GM12873 (cell line): ENCODE data around the gene XRCC4.

Experiments
- TF ChIP-seq, protein P1 (sequence below): IDR thresholded peaks from 2 replicates; pipeline ENCODE4 v1.5.1; 2012; ENCODE audit warnings: low read depth, mild to moderate bottlenecking, moderate library complexity, low read length, control low read depth; ENCODE audit not compliant: insufficient read depth; ENCODE audit errors: missing control alignments

Gene XRCC4

DNA sequence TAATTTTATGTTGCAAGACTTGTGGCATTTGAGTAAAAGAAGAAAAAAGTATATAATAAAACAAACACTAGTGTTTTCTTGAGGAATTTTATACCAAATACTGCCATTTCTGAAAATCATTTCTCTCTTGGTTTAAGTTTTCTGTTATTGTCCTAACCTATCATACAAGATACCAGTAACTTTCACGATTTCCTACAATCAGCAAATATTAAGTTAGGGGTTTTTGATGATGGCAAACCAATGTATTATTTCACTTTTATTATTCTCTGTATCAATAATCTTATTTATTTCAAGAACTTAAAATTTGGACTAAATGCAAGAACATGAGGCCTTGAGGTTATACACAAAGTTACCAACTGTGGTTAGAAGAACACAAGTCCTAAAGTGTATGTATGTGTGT is 285.2 kb downstream of the XRCC4 start:
- TF ChIP-seq, protein P1, sequence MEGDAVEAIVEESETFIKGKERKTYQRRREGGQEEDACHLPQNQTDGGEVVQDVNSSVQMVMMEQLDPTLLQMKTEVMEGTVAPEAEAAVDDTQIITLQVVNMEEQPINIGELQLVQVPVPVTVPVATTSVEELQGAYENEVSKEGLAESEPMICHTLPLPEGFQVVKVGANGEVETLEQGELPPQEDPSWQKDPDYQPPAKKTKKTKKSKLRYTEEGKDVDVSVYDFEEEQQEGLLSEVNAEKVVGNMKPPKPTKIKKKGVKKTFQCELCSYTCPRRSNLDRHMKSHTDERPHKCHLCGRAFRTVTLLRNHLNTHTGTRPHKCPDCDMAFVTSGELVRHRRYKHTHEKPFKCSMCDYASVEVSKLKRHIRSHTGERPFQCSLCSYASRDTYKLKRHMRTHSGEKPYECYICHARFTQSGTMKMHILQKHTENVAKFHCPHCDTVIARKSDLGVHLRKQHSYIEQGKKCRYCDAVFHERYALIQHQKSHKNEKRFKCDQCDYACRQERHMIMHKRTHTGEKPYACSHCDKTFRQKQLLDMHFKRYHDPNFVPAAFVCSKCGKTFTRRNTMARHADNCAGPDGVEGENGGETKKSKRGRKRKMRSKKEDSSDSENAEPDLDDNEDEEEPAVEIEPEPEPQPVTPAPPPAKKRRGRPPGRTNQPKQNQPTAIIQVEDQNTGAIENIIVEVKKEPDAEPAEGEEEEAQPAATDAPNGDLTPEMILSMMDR, result no peak

DNA sequence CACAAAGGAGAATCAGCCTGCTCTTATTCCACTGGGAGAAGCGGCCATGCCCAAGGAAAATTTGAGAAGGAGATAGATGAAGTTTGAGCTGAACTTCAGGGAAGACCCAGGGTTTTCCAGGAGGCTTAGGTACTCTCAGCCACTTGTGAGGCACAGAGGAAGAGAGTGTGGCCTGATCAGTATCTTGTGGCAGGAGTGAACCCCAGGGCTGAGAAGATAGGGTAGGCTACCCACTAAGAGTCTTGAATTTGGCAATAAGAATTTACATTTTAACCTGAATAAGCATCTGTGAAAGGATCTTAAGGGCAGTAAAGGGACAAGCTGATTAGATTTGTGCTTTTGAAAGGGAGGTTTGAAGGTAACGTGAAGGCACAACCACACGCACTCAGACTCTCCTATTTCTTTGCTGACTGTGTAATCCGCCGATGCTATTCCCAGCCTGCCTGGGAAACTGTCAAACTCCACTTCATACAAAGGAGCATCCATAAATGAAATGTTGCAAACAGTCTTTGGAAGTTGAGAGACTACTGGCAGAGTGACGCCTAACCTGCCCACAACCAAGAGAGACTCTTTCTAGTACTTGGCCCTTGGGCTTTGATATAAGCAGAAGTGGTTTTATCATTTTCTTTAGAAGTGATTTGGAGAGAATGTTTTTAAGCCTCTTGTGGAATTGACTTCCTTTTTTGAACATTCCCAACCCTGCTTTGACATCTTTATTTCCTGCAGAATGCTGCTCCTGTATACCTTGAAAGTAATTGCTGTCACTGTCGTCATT is 286.0 kb downstream of the XRCC4 start:
- TF ChIP-seq, protein P1, result no peak

DNA sequence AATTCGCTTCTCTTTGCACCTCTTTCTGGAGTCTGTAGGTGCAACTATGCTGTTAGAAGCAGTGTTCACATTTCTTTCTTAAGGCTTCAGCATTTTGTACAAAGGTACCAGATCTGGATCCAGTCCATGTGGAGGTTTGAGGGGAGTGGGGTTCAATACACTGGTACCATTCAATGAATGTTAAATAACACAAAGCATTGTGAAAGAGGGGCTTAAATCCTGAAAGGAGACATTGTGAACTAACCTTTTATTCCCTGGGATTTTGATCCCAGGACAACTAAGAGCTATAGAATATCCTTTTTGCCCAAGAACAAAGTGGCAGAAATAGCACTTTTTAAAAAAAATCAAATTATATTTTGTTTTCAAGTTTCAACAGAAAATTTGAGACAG is 286.5 kb downstream of the XRCC4 start:
- TF ChIP-seq, protein P1, result no peak

DNA sequence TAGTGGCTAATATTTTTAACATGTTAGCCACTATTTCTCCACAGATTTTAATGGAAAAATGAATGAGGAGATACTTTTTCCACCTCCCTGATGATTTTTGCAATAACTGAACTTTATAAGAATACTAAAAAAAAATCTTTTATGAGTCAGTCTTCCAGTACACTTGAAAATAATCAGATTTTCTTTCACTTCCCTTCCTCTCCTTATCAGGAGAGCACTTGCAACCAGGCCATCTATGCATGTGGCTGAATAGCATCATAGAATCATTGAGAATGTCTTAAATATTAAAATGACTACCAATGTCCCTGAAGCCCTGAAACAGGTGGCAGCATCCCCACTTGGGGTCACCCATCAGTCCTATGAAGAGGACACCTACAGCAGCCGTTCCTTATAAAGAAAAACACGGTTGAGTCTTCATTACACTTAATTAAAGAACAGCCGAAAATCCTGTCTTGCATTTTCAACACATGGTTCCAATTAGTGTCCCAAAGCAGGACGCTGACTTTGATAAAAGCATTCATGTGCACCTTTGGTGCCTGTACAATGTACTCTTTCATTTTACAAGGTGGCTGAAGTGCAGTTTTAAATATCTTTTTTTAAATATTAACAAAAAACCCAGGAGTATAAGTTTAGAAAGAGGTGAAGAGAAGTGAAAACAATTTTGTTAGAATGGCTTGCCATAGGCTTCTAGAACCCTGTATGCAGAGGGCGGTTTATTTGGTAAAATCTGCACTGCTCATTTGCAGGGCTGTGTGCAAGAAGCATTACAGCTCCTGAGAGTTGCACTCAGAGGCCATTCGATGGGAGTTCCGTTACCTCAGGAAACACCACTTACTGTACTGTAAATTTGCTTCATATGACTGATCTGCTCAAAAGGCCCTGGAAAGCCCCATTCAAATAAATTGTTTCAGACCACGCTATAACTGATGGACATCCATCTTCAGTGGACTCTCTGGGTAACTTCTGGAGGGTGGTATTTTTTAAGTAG is 287.3 kb downstream of the XRCC4 start:
- TF ChIP-seq, protein P1, result no peak

DNA sequence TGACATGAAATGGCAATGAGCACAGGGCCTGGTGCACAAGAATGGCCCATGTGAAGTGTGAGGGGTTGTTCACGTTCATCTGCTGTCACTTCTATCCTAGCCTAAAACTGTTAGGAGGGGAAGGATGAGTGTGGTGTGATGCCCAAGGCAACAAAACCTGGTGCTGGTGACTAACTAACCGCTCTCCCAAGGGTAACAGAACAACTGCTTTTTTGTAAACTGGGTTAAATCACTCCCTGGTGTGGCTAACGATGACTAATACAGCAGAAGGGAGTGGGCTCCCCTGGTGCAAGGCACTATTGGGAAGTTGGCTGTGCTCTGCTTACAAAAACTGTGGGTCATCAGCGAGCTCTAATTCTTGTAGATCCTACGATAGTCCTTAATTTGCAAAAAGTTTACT is 291.0 kb downstream of the XRCC4 start:
- TF ChIP-seq, protein P1, result no peak

DNA sequence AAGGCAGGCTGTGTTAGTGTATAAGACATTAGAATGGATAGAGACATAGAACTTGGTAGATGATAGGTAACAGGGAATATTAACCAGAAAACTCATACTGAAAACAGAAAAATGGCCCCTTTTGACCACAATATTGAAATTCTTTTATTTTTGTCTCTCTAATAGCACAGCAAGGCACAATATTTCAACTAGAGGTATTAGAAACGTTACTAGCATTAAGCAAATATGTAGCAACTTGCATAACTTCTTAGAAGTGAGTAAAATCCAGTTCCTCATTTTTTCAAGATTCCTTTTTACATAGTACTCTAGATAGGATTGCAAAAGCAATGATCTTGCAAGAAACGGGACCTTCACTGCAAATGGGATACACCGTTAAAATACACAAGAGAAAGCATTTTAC is 291.5 kb downstream of the XRCC4 start:
- TF ChIP-seq, protein P1, result no peak

DNA sequence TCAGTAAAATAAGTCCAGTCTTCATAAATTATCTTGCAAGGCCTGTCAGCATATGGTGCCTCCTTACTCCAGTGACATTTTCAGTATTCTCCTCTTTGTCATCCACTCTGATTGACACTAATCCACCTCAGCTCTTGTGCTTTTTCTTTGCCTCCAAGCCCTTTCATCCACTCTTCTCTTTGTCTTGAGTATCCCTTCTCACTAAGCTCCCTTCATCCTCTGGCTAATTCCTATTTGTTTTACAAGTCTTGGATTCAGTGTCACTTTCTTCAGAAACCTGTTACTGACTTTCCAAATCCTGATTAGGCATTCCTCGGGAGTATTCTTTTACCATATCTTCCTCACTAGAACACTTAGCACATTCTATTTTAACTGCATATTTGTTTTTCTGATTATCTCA is 293.6 kb downstream of the XRCC4 start:
- TF ChIP-seq, protein P1, result no peak
